ENCODE measurements around the gene PC. TPM values are rescaled to one million over a fixed set of nuclear protein-coding genes. Genes with fewer than 3 reads are reported as not detected.
A peak's percentile ranks its signal among the peaks of the same experiment; 100 is the strongest.

The PC gene
- total and polyA plus RNA-seq, 9 of the 15 experiments (the other 6 are each of a cell fraction or from before 2014, with no cell fraction given): 0.94 to 38.0 (median 8.7) TPM

- TF ChIP-seq SREBF2 (CRISPR knock-in tag; IDR thresholded peaks at IDR 0.05) (no peak), UBTF (IDR thresholded peaks at IDR 0.05; ENCODE audit: borderline replicate concordance in 1 of 2, low read depth in 2 of 2, low read length in 2 of 2) (no peak), MXI1 (IDR thresholded peaks at IDR 0.05; ENCODE audit: low read depth, low read length) (no peak), RBM22 (IDR thresholded peaks at IDR 0.05; ENCODE audit: low read depth, low read length, poor library complexity, severe bottlenecking) (no peak), EWSR1 (IDR thresholded peaks at IDR 0.05; ENCODE audit: borderline replicate concordance, low read depth, partially characterized antibody) (no peak), JUND (IDR thresholded peaks at IDR 0.05; ENCODE audit: borderline replicate concordance, low read depth, low read length) (peak; percentile 83), JUND (tag; IDR thresholded peaks at IDR 0.05; ENCODE audit: borderline replicate concordance, low read depth, low read length) (peak; percentile 57; the same call in 2 of the 3 replicates), YY1 (IDR thresholded peaks at IDR 0.05; ENCODE audit: borderline replicate concordance in 1 of 3, control insufficient read depth in 1 of 3, extremely low read depth in 1 of 3, insufficient read depth in 3 of 3, insufficient read length in 1 of 3, insufficient replicate concordance in 2 of 3, low read depth in 1 of 3, low read length in 2 of 3) (no peak), NONO (IDR thresholded peaks at IDR 0.05; ENCODE audit: low read depth in 2 of 2, low read length in 1 of 2) (no peak), CREB1 (IDR thresholded peaks at IDR 0.05) (no peak), CREB1 (CRISPR knock-in tag; IDR thresholded peaks at IDR 0.05) (no peak), ZHX1 (conservative IDR thresholded peaks at IDR 0.05; ENCODE audit: low read length) (no peak), ELF2 (CRISPR knock-in tag; IDR thresholded peaks at IDR 0.05) (no peak), RB1 (IDR thresholded peaks at IDR 0.05; ENCODE audit: low read depth) (no peak), TSC22D4 (tag; IDR thresholded peaks at IDR 0.05) (no peak), THRAP3 (IDR thresholded peaks at IDR 0.05; ENCODE audit: borderline replicate concordance) (no peak), SP1 (CRISPR knock-in tag; IDR thresholded peaks at IDR 0.05) (no peak), NFYB (IDR thresholded peaks at IDR 0.05; ENCODE audit: extremely low read depth, insufficient read length) (no peak), SNAPC5 (CRISPR knock-in tag; IDR thresholded peaks at IDR 0.05) (no peak), CREBBP (IDR thresholded peaks at IDR 0.05; ENCODE audit: low read depth, low read length) (no peak), TRIM24 (IDR thresholded peaks at IDR 0.05) (peak; percentile 31 to 66; a peak in 2 of 4 replicates)
- TF ChIP-seq, protein P1, sequence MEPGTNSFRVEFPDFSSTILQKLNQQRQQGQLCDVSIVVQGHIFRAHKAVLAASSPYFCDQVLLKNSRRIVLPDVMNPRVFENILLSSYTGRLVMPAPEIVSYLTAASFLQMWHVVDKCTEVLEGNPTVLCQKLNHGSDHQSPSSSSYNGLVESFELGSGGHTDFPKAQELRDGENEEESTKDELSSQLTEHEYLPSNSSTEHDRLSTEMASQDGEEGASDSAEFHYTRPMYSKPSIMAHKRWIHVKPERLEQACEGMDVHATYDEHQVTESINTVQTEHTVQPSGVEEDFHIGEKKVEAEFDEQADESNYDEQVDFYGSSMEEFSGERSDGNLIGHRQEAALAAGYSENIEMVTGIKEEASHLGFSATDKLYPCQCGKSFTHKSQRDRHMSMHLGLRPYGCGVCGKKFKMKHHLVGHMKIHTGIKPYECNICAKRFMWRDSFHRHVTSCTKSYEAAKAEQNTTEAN (CRISPR knock-in tag; IDR thresholded peaks at IDR 0.05): no peak
Observed at GRCh38 chr11:66970807-66971442, 12.7 kb upstream of the PC start (continued).
